Measurements from ENCODE around the gene CDH12.
"Not testable (repeated sequence)": the region's sequence is repeated elsewhere in the genome, so short reads cannot be mapped to it uniquely, and the experiment has no call there.

Gene CDH12

GRCh38 chr5:22560147-22560546 is 293.0 kb downstream of the CDH12 start:
- DNase-seq (ENCODE audit: low spot score): peak; percentile 45

GRCh38 chr5:22557251-22557650 is 295.9 kb downstream of the CDH12 start:
- DNase-seq (ENCODE audit: low spot score): no peak

- no peak for DNase-seq (ENCODE audit: low spot score)
These were observed 298.7 kb downstream of the CDH12 start for GRCh38 chr5:22554475-22554874.

- DNase-seq (ENCODE audit: low spot score): no peak
These were observed 303.1 kb downstream of the CDH12 start for GRCh38 chr5:22549876-22550671.

- no peak for DNase-seq (ENCODE audit: low spot score)
These were observed 310.8 kb downstream of the CDH12 start for GRCh38 chr5:22542340-22542739.

GRCh38 chr5:22541037-22541436 is 312.1 kb downstream of the CDH12 start:
- DNase-seq (ENCODE audit: low spot score): no peak

GRCh38 chr5:22539762-22540161 is 313.4 kb downstream of the CDH12 start:
- no peak for DNase-seq (ENCODE audit: low spot score)

GRCh38 chr5:22531986-22532385 is 321.2 kb downstream of the CDH12 start:
- DNase-seq (ENCODE audit: low spot score): no peak

GRCh38 chr5:22521521-22521920 is 331.6 kb downstream of the CDH12 start:
- DNase-seq (ENCODE audit: low spot score): no peak

- DNase-seq (ENCODE audit: low spot score): not testable (repeated sequence)
These were observed 336.6 kb downstream of the CDH12 start for GRCh38 chr5:22516497-22516896.

- DNase-seq (ENCODE audit: low spot score): no peak
These were observed 338.9 kb downstream of the CDH12 start for GRCh38 chr5:22514231-22514630.

GRCh38 chr5:22505891-22506290 is 347.3 kb downstream of the CDH12 start:
- no peak for DNase-seq (ENCODE audit: low spot score)

- no peak for DNase-seq (ENCODE audit: low spot score)
These were observed 348.7 kb downstream of the CDH12 start for GRCh38 chr5:22504411-22504810.

- no peak for DNase-seq (ENCODE audit: low spot score)
These were observed 352.6 kb downstream of the CDH12 start for GRCh38 chr5:22500556-22500955.

- DNase-seq (ENCODE audit: low spot score): no peak
These were observed 356.5 kb downstream of the CDH12 start for GRCh38 chr5:22496666-22497065.

GRCh38 chr5:22495016-22495720 is 358.0 kb downstream of the CDH12 start:
- no peak for DNase-seq (ENCODE audit: low spot score)

- no peak for DNase-seq (ENCODE audit: low spot score)
These were observed 364.7 kb downstream of the CDH12 start for GRCh38 chr5:22488427-22488826.

GRCh38 chr5:22480305-22480704 is 372.8 kb downstream of the CDH12 start:
- no peak for DNase-seq (ENCODE audit: low spot score)

GRCh38 chr5:22473886-22474285 is 379.3 kb downstream of the CDH12 start:
- DNase-seq (ENCODE audit: low spot score): no peak

GRCh38 chr5:22471154-22471553 is 382.0 kb downstream of the CDH12 start:
- DNase-seq (ENCODE audit: low spot score): no peak

- no peak for DNase-seq (ENCODE audit: low spot score)
These were observed 382.7 kb downstream of the CDH12 start for GRCh38 chr5:22470408-22470807.

GRCh38 chr5:22465616-22466015 is 387.5 kb downstream of the CDH12 start:
- DNase-seq (ENCODE audit: low spot score): no peak

- no peak for DNase-seq (ENCODE audit: low spot score)
These were observed 388.0 kb downstream of the CDH12 start for GRCh38 chr5:22465177-22465576.

- DNase-seq (ENCODE audit: low spot score): no peak
These were observed 393.0 kb downstream of the CDH12 start for GRCh38 chr5:22460189-22460588.
